Neutrophil (primary cell): ENCODE measurements around the gene ACYP2.
"Not testable (repeated sequence)": the region's sequence is repeated elsewhere in the genome, so short reads cannot be mapped to it uniquely, and the experiment has no call there.

Experiments used
- H3K27ac ChIP-seq: fragments of 200-600 bp; sonication (generic); 2 replicates; pipeline ENCODE4 v1.5.1; 2016; ENCODE audit warnings: mild to moderate bottlenecking, moderate library complexity
- H3K27me3 ChIP-seq: fragments of 200-600 bp; sonication (generic); 2 replicates; pipeline ENCODE4 v1.6.0; 2016; ENCODE audit warnings: mild to moderate bottlenecking
- H3K36me3 ChIP-seq: fragments of 200-600 bp; sonication (generic); 2 replicates; pipeline ENCODE4 v1.5.1; 2017
- H3K4me1 ChIP-seq, 2 experiments: fragments of 200-600 bp in 1 of 2; sonication (generic) in 1 of 2; 1 replicate in 1 of 2; 2 replicates in 1 of 2; pipeline versions ENCODE4 v1.5.1 to v1.6.1; 2013 to 2016; ENCODE audit warnings: low read depth in 1 of 2, low read length in 1 of 2, mild to moderate bottlenecking in 1 of 2, moderate library complexity in 1 of 2; ENCODE audit not compliant: control insufficient read depth in 1 of 2, insufficient read depth in 1 of 2
- H3K4me3 ChIP-seq, 2 experiments: fragments of 200-600 bp in 1 of 2; sonication (generic) in 1 of 2; 1 replicate in 1 of 2; 2 replicates in 1 of 2; pipeline ENCODE4 v1.5.1; 2013 to 2016; ENCODE audit warnings: low read depth in 1 of 2, low read length in 1 of 2, mild to moderate bottlenecking in 1 of 2, moderate library complexity in 1 of 2
- H3K9me3 ChIP-seq: fragments of 200-600 bp; sonication (generic); 2 replicates; pipeline ENCODE4 v1.5.1; 2016
- CTCF ChIP-seq: fragments of 200-600 bp; sonication (generic); IDR thresholded peaks from 2 replicates; pipeline ENCODE4 v1.5.1; 2016; ENCODE audit warnings: antibody characterized with exemption

ACYP2 gene

GRCh38 chr2:54115284-54116137, at the start of gene ACYP2:
Gene ACYP2, plus strand, starts transcription at chr2:54115615.
- Histone ChIP-seq H3K4me3 (peak within 1 kb of the TSS; percentile 80 to 96), H3K4me1 (peaks cover 13 to 18% of the 10 kb centered on the region in 2 experiments), H3K9me3 (no peaks in the 10 kb centered on the region), H3K27me3 (no peaks in the 10 kb centered on the region), H3K36me3 (no peaks in the 10 kb centered on the region), H3K27ac (peak within 1 kb of the TSS; percentile 99)
- no peak for TF ChIP-seq CTCF

- TF ChIP-seq CTCF, result no peak
- Histone ChIP-seq H3K4me1 (no peaks in the 10 kb centered on the region), H3K27ac (no peak overlapping the region), H3K27me3 (no peaks in the 10 kb centered on the region), H3K9me3 (no peaks in the 10 kb centered on the region), H3K4me3 (no peak overlapping the region), H3K36me3 (no peaks in the 10 kb centered on the region)
These were observed 49.5 kb upstream of the ACYP2 start for GRCh38 chr2:54065891-54066290.

DNA sequence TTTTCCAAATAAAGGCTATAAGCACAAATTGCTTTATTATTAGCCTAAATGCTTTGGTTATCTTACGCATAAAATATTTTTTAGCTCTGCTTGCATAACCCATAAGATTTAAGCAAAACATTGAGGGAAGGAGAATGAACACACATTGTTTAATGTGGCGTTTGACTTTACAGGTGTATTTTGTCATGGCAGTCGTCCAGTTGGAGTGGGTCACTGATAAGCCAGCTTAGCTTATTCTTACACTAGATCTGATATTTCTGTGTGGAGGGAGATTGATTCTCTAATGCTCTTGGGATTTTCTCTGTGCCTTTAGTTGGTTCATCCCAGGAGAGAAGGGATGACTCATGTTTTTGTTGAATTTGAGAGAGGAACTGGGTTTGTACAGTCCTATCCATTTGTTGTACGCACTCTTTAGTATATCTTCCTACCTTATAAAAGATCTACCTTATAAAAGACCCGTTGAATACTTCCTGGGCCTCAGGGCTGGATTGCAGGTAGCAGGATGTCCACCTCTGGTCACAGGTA, 47.5 kb upstream of the ACYP2 start:
- no peaks in the 10 kb centered on the region for H3K27me3 ChIP-seq
- no peaks in the 10 kb centered on the region for H3K9me3 ChIP-seq
- H3K27ac ChIP-seq, result no peak overlapping the region
- TF ChIP-seq CTCF, result no peak
- H3K4me3 ChIP-seq, result no peak overlapping the region
- H3K4me1 ChIP-seq, result no peaks in the 10 kb centered on the region
- H3K36me3 ChIP-seq, result no peaks in the 10 kb centered on the region

DNA sequence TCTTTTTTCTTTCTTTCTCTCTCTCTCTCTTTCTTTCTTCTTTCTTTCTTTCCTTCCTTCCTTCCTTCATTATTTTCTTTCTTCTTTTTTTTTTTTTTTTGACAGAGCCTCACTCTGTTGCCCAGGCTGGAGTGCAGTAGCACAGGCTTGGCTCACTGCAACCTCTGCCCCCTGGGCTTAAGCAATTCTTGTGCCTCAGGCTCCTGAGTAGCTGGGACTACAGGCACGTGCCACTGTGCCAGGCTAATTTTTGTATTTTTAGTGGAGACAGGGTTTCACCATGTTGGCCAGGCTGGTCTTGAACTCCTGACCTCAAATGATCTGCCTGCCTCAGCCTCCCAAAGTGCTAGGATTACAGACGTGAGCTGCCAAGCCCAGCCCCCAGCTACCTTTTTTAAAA, 42.9 kb upstream of the ACYP2 start:
- H3K27ac ChIP-seq, H3K27me3 ChIP-seq, H3K9me3 ChIP-seq, H3K4me1 ChIP-seq, H3K4me3 ChIP-seq, H3K36me3 ChIP-seq: not testable (repeated sequence)

DNA sequence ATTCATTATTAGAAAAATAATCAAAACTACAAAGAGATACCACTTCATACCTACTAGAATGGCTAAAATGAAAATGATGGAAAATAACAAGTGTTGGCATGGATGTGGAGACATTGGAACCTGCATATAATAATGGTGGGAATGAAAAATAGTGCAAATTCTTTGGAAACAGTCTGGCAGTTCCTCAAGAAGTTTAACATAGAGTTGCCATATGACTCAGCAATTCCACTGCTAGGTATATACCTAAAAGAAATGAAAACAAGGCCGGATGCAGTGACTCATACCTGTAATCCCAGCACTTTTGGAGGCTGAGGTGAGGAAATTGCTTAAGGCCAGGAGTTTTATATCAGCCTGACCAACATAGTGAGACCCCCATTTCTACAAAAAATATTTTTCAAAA, 41.6 kb upstream of the ACYP2 start:
- H3K27ac ChIP-seq, result no peak overlapping the region
- no peaks in the 10 kb centered on the region for H3K36me3 ChIP-seq
- no peak for TF ChIP-seq CTCF
- no peaks in the 10 kb centered on the region for H3K4me1 ChIP-seq
- no peak overlapping the region for H3K4me3 ChIP-seq
- no peaks in the 10 kb centered on the region for H3K27me3 ChIP-seq
- H3K9me3 ChIP-seq, result no peaks in the 10 kb centered on the region

- TF ChIP-seq CTCF, result no peak
- Histone ChIP-seq H3K4me3 (no peak overlapping the region), H3K36me3 (no peaks in the 10 kb centered on the region), H3K27ac (no peak overlapping the region), H3K27me3 (no peaks in the 10 kb centered on the region), H3K9me3 (no peaks in the 10 kb centered on the region), H3K4me1 (no peaks in the 10 kb centered on the region)
These were observed 40.6 kb upstream of the ACYP2 start for GRCh38 chr2:54074606-54075341.
